ENCODE measurements around the gene RBBP8NL.

DNA sequence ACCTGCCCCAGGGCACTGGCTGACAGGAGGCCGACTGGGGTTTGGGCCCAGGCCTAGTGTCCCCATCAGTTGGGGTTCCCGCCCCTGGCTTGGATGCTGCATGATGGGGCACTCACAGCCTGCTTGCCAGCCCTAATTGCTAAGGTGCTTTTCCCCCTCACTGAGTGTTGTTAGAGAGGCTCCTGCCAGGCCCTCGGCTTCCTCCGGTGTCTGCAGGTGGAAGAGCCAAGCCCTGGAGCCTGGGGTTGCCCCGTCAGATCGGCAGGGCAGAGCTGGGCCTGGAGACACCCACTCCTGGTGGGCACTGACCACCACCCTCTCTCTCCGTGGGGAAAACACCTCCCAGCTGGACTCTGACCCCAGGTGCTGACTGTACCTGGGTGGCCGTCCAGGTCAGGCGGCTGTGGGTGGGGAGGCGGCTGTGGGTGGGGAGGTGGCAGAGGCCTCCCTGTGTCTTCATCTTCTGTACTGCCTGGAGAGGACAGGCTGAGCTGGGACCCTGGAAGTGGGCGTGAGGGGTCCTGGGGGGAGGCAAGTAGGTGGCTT lies 14.2 kb downstream of the RBBP8NL start:
- TF ChIP-seq CTCF (IDR thresholded peaks at IDR 0.05; ENCODE audit: borderline replicate concordance, extremely low read depth, low read length, poor library complexity, severe bottlenecking) (no peak), EZH2 (IDR thresholded peaks at IDR 0.05; ENCODE audit: borderline replicate concordance, low read depth, low read length, severe bottlenecking) (no peak)

Measured in DND-41 (cell line).